Skeletal muscle cell (primary cell): ENCODE measurements around the gene FUCA2.
"Not testable (repeated sequence)": the region's sequence is repeated elsewhere in the genome, so short reads cannot be mapped to it uniquely, and the experiment has no call there.

ENCODE experiments used
- DNase-seq: peaks from one replicate; pipeline ENCODE4 v3.0.0-alpha.2; 2010; ENCODE audit warnings: low read depth
- H3K4me3 ChIP-seq: 2 replicates; pipeline ENCODE4 v1.5.1; 2011; ENCODE audit warnings: low read depth, mild to moderate bottlenecking, control low read depth, low read length, moderate library complexity

FUCA2 gene

DNA sequence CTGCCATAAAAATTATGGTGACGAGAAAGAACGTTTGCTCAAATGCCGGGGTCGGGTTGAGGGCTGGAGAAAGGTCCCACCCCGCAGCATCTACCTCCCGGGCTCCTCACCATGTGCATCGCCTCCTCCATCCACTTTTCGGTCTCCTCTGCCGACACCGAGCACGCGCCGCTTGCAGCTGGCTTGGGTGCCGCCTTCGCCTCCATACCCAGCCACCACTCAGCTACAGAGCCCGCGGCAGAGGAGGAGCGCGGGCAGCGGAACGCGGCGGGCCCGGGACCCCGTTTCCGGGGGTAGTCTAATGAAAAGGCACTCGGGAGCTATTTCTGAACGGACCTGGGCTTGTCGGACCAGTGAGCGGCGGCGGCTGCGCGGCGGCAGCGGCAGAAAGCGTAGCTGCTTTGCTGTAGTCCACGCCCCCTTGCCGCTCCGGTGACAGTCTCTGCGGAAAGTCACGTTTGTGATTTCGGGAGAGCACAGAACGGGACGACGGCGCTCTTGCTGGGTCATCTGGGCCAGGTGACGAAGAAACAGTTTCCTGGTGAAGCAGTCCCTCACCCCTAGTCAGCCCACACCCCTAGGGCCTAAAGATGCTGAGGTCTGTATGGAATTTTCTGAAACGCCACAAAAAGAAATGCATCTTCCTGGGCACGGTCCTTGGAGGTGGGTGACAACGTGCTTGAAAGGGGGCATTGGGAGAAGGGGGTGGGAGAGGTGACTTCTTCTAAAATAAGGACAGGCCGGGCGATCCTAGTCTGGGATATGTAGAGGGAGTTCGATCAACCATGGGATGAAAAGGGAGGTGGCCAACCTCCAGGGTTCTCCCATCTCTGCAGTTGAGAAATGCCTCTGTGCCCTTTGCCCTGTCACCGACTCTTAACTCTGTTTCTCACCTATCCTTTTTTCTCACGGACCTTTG, 60.8 kb downstream of the FUCA2 start, which contains the start of the genes ADAT2 and PEX3:
Gene ADAT2, minus strand, starts transcription at position 243 of the 919 bp plus-strand sequence. Its CDS starts 37 bp downstream, at position 206.
Gene PEX3, plus strand, starts transcription at position 353 of the 919 bp plus-strand sequence. Its CDS starts 238 bp downstream, at position 591.
- peak within 1 kb of the TSS; percentile 94 for H3K4me3 ChIP-seq
- DNase-seq: peak; percentile 83

DNA sequence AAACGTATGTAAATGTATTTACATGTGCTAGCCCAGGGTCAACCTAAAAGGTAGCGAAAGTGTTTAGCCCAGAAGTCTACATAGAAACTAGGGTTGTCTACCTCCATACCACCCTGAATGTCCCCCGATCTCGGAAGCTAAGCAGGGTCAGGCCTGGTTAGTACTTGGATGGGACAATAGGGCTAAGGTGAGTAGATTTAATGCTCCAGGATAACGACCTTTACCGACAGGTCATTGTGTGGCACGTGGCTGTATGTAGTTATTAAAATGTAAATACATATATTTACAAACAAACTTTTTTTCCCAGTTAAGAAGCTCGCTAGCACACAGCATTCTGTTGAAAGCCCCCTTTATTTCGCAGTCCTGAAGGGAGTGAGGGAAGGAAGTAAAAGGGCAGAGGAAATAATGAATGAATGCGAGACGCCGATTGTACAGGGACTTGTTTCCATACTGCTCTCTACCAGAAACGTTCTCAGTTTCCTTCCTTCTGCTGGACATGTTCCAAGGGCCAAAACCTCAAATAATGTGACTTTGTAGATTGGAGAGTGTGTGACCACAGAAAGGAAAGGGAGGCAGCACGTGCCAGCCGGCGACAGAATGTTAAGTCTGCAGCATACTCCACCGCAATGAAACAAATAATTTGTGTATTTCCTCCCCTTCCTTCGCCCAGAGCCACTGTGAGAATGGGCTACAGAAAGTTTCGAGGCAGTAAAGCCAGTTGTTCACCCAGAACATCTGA, 61.6 kb downstream of the FUCA2 start:
- DNase-seq: no peak
- H3K4me3 ChIP-seq: peak overlapping the region; percentile 94

DNA sequence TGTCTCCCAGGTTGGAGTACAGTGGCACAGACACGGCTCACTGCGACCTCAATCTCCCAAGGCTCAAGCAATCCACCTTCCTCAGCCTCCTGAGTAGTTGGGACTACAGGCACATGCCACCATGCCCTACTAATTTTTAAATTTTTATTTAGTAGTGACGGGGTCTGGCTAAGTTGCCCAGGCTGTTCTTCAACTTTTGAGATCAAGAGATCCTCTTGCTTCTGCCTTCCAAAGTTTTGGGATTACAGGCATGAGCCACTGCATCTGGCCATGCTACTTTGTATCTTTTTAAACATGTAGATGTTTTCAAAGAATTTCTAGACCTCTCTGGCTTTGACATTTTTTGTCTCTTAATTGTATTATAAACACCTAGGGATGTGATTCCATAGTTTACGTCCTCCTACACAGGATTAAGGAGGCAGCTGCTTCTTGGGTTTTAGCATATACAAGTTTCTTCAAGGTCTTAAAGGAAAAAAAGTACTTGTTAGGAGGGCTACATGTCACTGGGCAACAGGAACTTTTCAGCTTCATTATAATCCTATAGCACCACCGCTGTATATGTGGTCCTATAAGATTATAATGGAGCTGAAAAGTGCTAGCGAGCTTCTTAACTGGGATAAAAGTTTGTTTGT, 62.3 kb downstream of the FUCA2 start:
- no peak for DNase-seq
- peak overlapping the region; percentile 94 for H3K4me3 ChIP-seq

DNA sequence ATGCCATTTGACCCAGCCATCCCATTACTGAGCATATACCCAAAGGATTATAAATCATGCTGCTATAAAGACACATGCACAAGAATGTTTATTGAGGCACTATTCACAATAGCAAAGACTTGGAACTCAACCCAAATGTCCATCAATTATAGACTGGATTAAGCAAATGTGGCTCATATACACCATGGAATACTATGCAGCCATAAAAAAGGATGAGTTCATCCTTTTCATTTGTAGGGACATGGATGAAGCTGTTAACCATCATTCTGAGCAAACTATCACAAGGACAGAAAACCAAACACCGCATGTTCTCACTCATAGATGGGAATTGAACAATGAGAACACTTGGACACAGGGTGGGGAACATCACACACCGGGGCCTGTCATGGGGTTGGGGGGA, 63.7 kb downstream of the FUCA2 start:
- not testable (repeated sequence) for DNase-seq, H3K4me3 ChIP-seq
